GM18502 (cell line): ENCODE results near the gene DPYD.

Experiments
- ATAC-seq: cut with Tn5 transposase; IDR thresholded peaks from one replicate; pipeline ENCODE4 v1.9.1; 2021; ENCODE audit warnings: mild to moderate bottlenecking; ENCODE audit not compliant: unreplicated experiment, poor library complexity

The DPYD gene

DNA sequence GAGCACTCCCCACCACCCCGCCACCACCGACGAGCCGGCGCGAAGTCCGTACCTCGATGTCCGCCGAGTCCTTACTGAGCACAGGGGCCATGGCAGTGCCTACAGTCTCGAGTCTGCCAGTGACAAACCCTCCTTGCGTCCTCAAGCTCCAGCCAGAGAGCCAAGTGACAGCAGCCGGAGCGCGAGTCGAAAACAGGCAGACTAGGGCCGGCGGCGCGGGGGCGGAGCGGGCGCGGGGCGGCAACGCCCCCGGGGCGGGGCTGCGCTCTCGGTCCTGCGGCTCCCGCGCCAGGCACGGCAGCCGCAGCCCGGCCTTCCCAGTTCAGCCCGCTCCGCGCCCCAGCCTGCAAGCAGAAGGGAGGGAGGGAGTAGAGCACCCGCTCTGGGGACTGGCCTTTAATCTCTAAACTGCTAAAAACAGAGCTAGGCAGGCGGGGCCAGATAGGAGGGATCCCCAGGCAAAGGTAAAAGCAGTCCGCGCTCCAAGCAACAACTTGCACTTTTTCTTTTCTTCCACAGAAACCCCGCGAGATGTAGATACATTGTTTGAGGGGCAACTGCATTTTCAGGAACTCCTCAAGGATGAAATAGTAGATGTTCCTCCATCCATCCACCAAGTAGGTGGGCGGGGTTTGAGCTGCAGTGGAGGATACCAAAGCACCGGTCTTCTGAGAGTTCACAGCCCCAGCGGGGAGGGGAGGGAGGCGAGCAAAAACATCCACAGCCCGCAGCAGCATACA, at the start of gene DPYD:
DPYD (minus strand) TSS at position 203 of the 740 bp plus-strand sequence; CDS start at position 91, 112 bp downstream.
- ATAC-seq = peak; percentile 92

DNA sequence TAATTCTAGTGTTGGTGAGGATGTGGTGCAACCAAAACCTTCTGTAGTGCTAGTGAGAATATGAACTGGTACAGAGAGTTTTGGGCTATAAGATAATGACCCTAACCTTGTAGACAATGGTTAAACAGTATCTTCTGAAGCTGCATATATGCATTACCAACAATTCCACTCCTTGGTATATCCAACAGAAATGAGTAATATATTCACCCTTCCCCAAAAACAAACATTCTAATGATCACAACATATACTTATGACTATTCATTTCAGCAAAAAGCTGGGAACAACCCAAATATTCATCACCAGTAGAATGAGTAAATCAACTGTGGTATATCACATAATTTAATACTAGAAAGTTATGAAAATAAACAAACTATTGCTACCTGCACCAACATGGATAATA, 39.6 kb upstream of the DPYD start:
- no peak for ATAC-seq

DNA sequence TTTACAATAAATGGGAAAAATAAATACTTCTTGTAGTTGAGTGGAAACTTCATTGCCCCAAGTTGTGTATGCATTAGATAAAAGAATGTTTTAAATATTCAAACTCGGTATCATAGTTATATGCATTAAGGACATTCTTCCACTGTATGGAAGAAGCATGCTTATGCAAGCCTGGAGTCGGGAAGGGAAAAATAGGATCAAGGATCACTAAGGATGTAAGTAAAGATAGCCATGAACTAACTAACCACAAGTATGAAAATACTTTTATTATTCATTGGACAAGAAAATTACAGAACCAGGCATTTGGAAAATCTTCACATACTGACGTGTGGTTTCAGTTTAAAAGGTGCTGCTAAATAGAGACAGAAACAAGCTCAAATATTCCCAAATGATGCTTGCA, 26.9 kb upstream of the DPYD start:
- ATAC-seq = no peak

DNA sequence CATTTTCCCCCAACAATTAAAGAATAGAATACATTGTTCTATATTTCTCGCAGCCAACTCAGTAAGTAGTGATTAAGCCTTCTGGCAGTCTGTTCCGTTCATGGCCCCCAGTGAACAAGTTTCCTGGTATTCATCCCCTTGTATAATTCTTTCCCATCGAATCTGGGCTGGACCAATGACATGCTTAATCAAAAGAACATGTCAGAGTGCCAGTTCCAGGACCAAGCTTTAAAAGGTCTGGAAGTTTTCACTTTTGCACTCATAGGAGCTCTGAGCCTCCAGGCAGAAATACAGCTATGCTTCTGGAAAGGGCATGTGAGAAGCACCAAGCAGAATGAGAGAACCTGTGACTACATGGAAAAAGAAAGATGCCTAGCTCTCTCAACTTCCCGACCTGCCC, 22.5 kb upstream of the DPYD start:
- ATAC-seq = no peak

DNA sequence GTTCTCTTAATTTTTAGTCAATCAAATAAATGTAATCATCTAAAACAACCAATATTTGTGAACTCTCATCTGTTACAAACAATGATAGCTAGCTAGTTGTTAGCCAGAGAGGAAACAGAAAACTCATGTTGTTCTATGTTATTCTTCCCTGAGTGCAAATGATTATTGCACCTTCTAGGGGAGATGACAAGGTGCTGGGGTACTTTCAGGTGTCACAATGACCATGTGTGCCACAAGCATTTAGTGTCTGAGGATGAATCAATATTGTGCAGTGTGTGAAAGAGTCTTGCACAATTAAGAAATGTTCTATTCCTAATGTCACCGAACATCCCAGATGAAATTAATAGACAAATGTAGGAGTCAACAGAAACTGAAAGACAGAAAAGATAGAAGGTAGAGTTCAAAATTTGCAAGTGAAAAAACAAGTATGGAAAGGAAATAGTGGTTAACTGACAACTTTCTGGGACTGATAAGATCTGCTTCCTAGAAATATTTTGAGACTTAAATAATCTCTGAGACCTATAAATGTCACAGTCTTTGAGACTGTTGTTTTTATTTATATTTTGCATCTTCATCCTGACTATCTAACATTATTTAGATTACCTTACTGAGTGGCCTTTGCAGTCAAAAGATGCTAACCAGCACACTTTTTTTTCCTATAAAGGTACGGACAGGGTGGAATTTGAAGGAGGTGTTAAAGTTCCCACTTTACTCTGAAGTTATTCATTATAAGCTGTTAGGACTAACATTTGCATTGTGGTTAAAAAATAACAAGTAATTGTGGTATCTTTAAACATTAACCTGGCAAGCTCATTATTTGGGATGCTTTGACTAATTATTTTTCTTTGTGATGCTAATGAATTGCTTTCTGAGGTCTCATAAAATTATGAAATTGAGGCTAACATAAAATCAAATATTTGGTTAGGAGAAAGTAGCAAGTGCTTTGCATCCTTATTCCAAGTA, 21.6 kb upstream of the DPYD start:
- ATAC-seq = no peak

DNA sequence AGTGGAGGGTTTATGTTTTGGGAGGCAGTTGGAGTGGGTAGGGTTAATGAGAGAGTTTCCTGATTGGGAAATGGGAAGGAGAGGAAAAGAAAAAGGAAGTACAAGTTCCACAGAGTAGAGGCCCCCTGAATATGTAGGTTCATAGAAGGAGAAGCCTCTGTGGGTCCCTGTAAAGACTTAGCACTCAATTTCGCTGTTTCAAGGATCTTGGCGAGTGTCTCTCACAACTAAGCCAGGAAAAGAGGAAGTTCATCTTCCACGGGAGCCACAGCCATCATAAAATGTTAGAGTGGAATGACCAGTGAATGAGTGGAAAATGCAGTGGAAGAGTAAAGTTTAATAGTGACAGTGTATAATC, 17.4 kb upstream of the DPYD start:
- ATAC-seq = no peak

DNA sequence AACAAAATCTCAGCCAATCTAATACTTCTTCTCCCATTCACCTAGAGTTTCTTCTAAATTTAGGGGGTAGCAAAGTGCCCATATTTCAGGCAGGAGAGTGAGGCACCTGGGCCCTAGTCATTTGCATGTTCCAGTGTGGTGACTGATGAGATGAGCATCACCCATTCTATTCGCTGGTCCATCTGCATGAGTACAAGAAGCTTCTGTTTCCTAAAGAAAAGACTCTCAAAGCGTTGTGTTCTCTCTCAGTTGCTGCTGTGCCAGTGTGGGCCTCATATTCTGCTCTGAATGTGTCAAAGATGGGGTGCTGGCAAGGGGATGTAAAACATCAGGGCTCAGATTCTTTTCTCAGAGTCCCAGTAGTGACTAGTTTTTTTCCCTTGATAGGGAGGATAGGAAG, 16.1 kb upstream of the DPYD start:
- no peak for ATAC-seq

DNA sequence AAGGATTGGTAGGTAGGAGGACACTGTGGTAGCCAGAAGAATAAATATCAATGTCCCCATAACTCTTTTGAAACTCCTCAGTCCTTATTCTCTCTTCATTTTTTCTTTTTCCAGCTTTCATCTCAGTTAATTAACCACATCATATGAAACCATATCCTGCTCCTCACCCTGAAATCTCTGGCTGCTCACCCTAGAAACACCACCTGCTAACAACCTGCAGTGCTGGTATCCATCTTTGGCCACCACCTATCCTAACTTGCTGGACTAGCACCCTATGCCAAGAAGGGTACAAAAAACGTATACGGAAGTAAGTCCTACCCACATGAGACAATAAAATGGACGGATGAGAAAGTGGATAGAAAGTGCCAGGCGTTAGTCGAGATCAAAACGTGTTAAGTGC, 13.7 kb upstream of the DPYD start:
- no peak for ATAC-seq

DNA sequence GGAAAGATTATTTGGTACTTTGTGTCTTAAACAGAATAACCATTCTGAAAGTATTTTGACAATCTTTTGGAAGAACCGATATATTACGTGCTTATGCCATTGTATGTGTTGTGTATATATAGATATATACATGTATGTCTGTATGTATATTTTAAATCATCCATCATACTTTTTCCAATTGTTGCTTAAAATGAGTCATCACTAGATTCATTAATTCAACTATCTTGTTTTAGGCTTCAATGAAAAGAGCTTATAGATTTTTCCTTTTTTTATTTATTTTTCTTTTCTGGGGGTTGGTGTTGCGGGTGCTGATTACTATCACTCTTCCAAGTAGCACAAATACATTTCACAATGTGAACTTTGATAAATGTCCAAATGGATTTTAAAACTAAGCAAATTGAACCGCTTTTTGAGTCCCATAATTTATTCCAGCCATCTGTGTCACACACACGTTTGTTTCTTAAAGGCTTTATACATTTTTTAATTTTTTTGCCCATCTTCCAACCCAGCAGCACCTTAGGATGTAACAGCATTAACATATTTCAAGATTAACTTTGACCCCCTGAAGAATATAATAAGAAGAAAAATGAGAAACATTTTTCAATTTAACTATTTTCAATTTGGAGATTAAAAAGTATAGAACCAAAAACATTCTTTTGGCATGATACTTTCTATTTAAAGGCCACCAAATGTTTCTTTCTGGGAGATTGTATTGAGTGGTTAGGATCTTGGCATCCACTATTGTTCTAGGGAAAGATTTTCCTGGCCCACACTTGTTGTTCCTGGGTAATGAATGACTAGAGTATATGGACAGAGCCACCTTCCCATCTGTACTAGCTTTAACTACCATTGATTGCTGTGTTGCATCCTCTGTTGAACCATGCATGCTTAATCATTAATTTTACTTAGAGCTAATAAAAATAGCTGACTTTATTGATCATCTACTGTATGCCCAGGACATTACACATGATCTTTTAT, 9.3 kb upstream of the DPYD start:
- ATAC-seq = no peak

DNA sequence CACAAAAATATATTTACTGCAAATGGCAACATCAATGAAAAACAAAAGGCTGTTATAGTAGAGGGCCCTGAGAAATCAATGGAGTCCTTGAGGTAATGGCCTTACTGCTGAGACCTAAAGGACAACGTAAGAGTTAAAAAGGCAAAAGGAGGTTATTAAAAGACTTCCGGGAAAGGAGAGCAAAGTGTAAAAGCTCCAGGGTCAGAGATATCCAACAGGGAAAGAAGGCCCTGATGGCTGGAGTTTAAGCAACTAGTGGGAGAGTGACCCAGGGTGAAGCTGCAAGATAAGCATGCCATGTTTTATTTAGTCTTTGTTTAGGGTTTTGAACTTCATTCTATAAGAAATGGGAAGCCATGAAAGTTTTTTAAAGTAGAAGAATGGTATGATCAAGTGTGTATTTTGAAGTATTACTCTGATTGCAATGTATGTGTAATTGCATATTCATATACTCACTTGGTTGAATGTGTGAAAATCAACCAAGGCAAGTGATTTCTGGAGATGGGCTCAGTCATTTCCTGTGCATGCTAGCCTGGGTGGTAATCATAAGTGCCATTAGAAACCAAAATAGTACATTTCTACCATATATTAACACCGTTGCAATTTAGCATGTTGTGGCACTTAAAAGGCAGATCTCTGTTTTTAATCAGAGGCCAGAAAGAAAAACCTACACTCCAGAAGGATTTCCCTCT, 5.3 kb upstream of the DPYD start:
- no peak for ATAC-seq

DNA sequence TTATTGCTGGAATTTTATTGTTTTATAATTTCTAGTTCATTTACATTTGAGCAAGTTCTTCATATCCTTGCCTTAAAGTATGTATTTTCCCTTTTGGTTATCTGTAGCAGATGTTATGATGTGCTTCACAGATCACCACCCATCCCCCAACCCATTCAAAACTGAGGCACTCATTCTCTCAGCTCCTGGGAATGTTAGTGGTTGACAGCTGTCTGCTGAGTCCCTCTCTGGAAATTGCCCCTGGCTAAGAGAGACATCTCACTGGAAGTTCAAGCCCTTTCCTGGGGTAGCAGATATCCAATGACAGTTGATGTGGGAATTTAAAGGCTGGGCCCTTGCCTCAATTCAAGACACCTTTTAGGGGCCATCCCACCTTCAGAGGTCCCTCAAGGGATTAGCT, 4.3 kb upstream of the DPYD start:
- ATAC-seq = no peak

DNA sequence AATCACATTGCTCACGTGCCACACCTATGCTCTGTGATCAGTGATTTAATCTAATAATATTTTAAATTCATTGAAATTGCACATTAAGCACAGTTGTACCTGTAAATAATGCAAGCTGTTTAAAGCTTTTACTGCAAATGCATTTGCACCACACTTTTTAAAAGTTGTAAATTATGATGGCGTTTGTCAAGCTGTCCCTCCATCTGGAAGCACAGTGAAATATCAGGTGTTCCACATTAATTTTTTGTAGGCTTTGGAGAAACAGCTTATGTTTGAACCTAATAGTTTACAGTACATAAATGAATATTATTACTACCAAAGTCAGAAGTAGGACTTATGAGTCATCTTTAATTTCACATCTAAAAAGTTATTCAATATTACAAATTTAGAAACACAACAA, 3.0 kb upstream of the DPYD start:
- ATAC-seq = no peak

DNA sequence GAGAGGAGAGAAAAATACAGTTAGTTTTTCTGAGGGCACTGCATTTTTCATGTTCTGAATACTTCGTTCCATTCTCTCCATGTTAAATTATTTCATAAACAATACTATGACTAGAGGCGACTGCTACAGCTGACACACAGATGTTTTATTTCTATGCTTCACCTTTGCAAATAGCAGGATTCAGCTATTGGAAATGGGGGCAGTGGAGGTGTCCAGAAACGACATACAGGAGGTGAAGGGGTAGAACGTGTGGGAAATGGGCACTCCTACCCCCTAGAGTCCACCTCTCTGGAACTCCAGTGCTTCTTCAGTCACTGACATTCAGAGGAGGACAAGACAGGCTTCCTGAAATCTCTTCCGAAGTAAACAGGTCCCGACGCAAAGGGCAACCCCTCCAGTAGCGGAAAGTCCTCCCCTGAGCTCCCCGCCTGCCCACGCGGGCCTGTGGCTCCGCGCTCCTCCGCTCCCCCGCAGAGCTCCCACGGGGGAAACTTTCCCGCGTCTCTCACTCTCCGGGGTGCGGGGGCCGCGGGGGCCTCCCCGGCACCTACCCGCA, 480 bp downstream of the DPYD start:
- no peak for ATAC-seq

DNA sequence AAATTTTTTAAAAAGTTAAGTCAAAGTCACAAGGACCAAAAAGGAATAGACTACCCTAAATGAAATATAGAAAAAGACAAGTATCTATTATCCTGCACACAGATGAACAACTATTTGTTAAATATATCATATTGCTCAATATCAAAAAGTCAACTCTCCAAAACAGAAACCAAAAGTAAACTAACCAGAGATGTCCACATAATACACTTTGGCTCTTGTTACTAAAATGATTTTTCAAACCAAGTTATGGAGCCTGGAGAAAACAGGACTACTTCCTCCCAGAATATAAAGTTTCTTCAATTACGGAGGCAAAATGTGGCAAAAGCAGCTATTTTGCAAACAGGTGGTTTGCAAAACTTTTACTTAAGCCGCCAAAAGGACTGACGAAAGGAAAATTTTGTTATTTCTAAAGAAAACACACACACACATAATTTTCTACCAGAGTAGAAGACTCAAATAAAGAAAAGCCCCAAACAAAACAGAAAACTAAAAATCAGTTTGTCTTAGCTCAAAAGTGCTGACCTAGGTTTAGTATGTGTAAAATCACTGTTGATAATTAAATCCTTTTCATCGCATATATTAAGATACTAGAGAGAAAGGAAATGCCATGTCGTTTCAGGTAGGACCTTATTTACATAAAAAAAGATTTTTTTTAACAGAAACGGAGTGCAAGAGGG, 1.1 kb downstream of the DPYD start:
- no peak for ATAC-seq

DNA sequence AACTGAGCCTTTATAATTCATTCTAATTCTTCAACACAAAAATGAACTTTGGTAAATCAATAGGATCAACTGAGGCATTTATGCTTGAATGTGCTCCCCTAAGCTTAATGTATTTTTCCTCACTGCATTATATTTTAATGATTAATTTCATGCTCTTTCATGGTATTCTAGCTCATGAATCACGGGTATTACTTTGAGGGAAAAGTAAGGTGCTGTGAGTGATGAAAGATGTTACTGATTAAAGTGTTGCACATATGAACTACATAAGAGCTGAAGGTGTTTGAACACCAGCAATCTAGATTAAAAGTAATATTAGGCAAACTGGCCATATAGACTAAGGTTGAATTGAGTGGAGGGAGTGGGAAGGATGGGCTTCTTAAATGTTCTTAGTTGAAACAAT, 1.9 kb downstream of the DPYD start:
- no peak for ATAC-seq

DNA sequence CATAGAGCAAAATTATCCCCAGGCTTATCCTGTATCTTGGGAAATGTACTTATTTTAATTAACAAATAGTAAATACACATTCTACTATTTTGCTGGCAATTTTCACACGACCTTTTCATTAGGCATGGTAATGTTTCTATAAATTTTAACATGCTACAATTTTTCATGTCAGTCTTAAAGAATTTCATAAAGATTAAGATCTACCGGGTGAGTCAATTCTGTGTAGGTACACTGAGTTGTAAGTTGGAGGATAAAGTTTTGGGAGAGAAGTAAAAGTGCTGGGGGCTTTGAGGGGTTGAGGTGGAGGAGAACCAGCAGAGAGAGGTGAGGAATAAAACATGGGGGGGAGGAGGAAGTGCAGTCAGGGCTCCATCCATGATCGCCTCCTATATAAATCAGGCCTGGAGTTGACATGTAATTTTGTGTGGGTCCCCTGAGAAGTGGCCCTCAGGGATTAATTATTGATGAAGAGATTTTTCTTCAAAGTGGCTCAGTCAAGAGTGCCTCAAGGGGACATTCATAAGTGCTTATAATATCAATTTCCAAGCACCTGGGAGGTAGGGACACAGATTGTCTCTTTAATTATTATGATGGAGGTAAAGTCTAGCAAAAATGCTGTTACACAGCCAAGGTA, 7.2 kb downstream of the DPYD start:
- ATAC-seq = no peak

DNA sequence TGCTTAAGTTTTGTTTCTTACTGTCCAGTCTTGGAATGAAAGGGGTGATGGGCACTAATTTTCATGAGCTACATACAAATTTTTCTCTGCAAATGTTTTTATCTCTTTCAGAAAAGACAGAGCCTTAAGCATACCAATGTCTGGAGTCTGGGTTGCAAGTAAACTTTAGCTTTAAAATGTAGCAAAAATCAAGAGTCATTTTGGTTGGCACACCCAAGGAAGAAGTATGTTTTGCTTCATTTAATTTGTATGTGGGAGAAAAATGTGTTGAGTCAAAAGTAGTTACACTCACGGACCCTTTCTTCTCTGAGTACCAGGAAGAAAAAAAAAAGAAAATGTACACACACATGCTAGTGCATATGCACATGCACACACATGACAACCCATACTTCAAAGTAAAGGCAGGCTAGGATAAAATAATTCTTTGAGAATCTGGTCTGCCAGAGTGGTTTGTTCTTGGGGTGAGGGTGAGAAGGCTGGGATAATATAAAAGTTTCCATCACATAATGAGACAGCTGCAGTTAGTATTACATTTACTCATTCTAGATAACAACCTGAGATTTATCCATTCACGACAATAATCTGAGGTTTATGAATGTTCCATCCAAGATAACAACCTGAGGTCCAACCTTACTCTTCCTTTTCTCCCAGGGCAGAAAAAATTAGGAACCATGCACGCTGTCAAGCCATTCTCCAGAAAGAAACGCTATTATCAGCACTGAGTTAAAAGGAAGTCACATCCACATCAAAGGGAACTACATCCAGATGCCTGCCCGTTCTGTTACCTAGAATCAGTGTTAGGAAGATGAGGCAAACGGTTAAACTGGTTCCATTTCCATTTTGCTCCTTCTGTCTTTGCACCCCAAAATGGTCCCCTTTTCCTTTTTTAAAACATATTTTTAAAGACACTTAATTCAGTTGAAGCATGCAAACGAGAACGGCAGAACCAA, 9.3 kb downstream of the DPYD start:
- ATAC-seq = no peak

DNA sequence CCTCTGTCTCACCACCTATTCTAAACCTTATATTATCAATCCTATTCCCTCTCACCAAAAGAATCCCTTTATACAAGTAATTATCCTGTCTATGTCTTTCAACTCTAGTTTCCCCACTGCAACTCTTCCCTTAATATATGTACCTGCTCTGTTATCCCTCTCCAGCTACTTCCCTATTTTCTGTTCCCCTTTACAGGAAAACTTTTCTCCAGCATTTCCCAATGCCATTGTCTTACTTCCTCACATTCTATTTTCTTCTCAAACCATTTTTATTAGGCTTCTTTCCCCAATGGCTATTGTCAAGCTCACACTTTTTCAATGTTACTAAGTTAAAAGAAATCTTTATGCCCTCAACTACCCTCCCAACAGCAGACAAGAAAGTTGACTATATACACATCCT, 11.6 kb downstream of the DPYD start:
- no peak for ATAC-seq
